B cell (primary cell): ENCODE measurements around the gene MLEC. TPM values are rescaled to one million over a fixed set of nuclear protein-coding genes. Genes with fewer than 3 reads are reported as not detected.

Experiments used
- ATAC-seq: fragments of 200-7000 bp; cut with Tn5 transposase; one replicate; pipeline ENCODE4 v1.10.0; 2021; ENCODE audit warnings: low read depth, mild to moderate bottlenecking, moderate number of reproducible peaks, moderate library complexity
- CTCF ChIA-PET: fragments of 350-600 bp; sonication (Branson Sonifier 250); formaldehyde crosslinking; loops from one replicate; lab custom pipeline; 2021; ENCODE audit warnings: antibody characterized with exemption, inconsistent platforms; lab: Charles Lee
- POLR2A ChIA-PET: fragments of 350-600 bp; sonication (Branson Sonifier 250); formaldehyde crosslinking; loops from one replicate; lab custom pipeline; 2021; ENCODE audit warnings: antibody characterized with exemption; lab: Charles Lee
- DNase-seq: peaks from one replicate; pipeline ENCODE4 v3.0.0; 2013
- H2AFZ ChIP-seq: 2 replicates; pipeline ENCODE4 v1.6.1; 2012; ENCODE audit warnings: mild to moderate bottlenecking, low read depth, low read length; ENCODE audit not compliant: insufficient read depth, poor library complexity, severe bottlenecking
- H3K27ac ChIP-seq, 2 donors: 1 replicate in 1 of 2; 2 replicates in 1 of 2; pipeline ENCODE4 v1.5.1; 2012 to 2013; ENCODE audit warnings: low read length in 2 of 2, mild to moderate bottlenecking in 2 of 2, moderate library complexity in 1 of 2
- H3K27me3 ChIP-seq, 4 experiments: fragments of 200-600 bp in 1 of 4; sonication (generic) in 1 of 4; replicated peaks in 1 of 4; 1 replicate in 2 of 4; 2 replicates in 2 of 4; pipeline versions ENCODE4 v1.6.1 to v1.7.0; 2013 to 2016; ENCODE audit warnings: low read length in 3 of 4, mild to moderate bottlenecking in 2 of 4, mixed read lengths in 1 of 4, moderate library complexity in 1 of 4; ENCODE audit not compliant: insufficient read depth in 4 of 4, control insufficient read depth in 3 of 4; ENCODE audit errors: control extremely low read depth in 1 of 4
- H3K36me3 ChIP-seq, 2 experiments: replicated peaks in 1 of 2; 1 replicate in 1 of 2; 2 replicates in 1 of 2; pipeline versions ENCODE4 v1.6.1 to v1.7.1; 2013; ENCODE audit warnings: low read length in 1 of 2; ENCODE audit not compliant: insufficient read depth in 2 of 2, control insufficient read depth in 1 of 2; ENCODE audit errors: control extremely low read depth in 1 of 2, extremely low read depth in 1 of 2
- H3K4me1 ChIP-seq, 2 donors: fragments of 200-600 bp in 1 of 2; sonication (generic) in 1 of 2; 1 replicate in 1 of 2; 2 replicates in 1 of 2; pipeline versions ENCODE4 v1.5.1 to v1.6.1; 2013 to 2017; ENCODE audit warnings: low read length in 2 of 2; ENCODE audit not compliant: control insufficient read depth in 2 of 2, insufficient read depth in 2 of 2
- H3K4me2 ChIP-seq: replicated peaks from 2 replicates; pipeline ENCODE3; 2012; ENCODE audit warnings: mild to moderate bottlenecking, low read depth, low read length; ENCODE audit not compliant: poor library complexity, severe bottlenecking
- H3K4me3 ChIP-seq, 5 experiments: fragments of 200-600 bp in 1 of 5; sonication (generic) in 1 of 5; 1 replicate in 3 of 5; 2 replicates in 2 of 5; pipeline versions ENCODE4 v1.5.1 to v1.7.0; 2011 to 2016; ENCODE audit warnings: low read length in 4 of 5, mild to moderate bottlenecking in 4 of 5, low read depth in 2 of 5, control low read depth in 1 of 5, moderate library complexity in 1 of 5; ENCODE audit not compliant: insufficient read depth in 1 of 5; ENCODE audit errors: control extremely low read depth in 1 of 5, extremely low read depth in 1 of 5
- H3K79me2 ChIP-seq: fragments of 200-600 bp; sonication (generic); one replicate; pipeline ENCODE4 v1.6.0; 2016; ENCODE audit warnings: low read length; ENCODE audit not compliant: control insufficient read depth, insufficient read depth
- H3K9ac ChIP-seq: fragments of 200-600 bp; sonication (generic); 2 replicates; pipeline ENCODE4 v1.6.1; 2017; ENCODE audit warnings: mild to moderate bottlenecking, low read length, moderate library complexity
- H3K9me3 ChIP-seq, 3 donors: one replicate each; pipeline versions ENCODE4 v1.6.1 to v1.7.1; 2013; ENCODE audit warnings: low read length in 2 of 3; ENCODE audit not compliant: control insufficient read depth in 2 of 3, insufficient read depth in 1 of 3; ENCODE audit errors: control extremely low read depth in 1 of 3
- H4K20me1 ChIP-seq: 2 replicates; pipeline ENCODE4 v1.6.0; 2012; ENCODE audit warnings: mild to moderate bottlenecking, low read length; ENCODE audit not compliant: insufficient read depth, control insufficient read depth, poor library complexity, severe bottlenecking
- H3K27ac Mint-ChIP-seq: one replicate; pipeline ENCODE4 v1.8.0; 2021; ENCODE audit warnings: mixed read lengths
- H3K27me3 Mint-ChIP-seq: one replicate; pipeline ENCODE4 v1.8.0; 2021; ENCODE audit warnings: mixed read lengths
- H3K4me1 Mint-ChIP-seq: one replicate; pipeline ENCODE4 v1.8.0; 2021; ENCODE audit warnings: mixed read lengths
- H3K4me3 Mint-ChIP-seq: one replicate; pipeline ENCODE4 v1.8.0; 2021; ENCODE audit warnings: mixed read lengths
- H3K9me3 Mint-ChIP-seq: one replicate; pipeline ENCODE4 v1.8.0; 2022; ENCODE audit warnings: mixed read lengths; ENCODE audit not compliant: insufficient read depth
- CTCF ChIP-seq: fragments of 200-600 bp; IDR thresholded peaks from one replicate; pipeline ENCODE4 v1.8.0; 2022; ENCODE audit warnings: antibody characterized with exemption, mild to moderate bottlenecking
- EZH2 ChIP-seq: IDR thresholded peaks from 2 replicates; pipeline ENCODE4 v1.6.1; 2012; ENCODE audit warnings: borderline replicate concordance, low read depth, mild to moderate bottlenecking, moderate library complexity, low read length; ENCODE audit not compliant: insufficient read depth, poor library complexity, severe bottlenecking
- WGBS: methylation state at CpG from one replicate; pipeline ENCODE4 v1.1.5; 2013; ENCODE audit warnings: missing lambda C conversion rate; ENCODE audit not compliant: insufficient coverage; 5-methylcytosine and 5-hydroxymethylcytosine counted together
- intact Hi-C: fragments of 100-400 bp; cut with micrococcal nuclease; formaldehyde crosslinking; loops from one replicate; pipeline ENCODE4 v1.10.0; 2022
- polyA plus RNA-seq: library from polyadenylated mRNA; depleted of rRNA; stranded (reverse); fragments of >200 nt; gene quantifications from 2 replicates; pipeline ENCODE4 v1.2.3, GENCODE V29; 2012
- total RNA-seq, 2 donors: library from RNA; stranded (reverse); fragments of 120-200 nt in 1 of 2; gene quantifications; 1 replicate in 1 of 2; 2 replicates in 1 of 2; pipeline versions ENCODE4 v1.2.3 to v1.2.4, GENCODE V29; 2013 to 2022

MLEC gene
- total and polyA plus RNA-seq, 2 donors (not counting 1 experiment from before 2014, with no cell fraction given) = 5.5 to 52.6 TPM

GRCh38 chr12:120718055-120718454 lies 31.1 kb downstream of the MLEC start:
- Histone ChIP-seq H3K4me3 (no peak overlapping the region), H4K20me1 (peaks cover 26% of the 10 kb centered on the region), H3K4me1 (peaks cover 19 to 23% of the 10 kb centered on the region in 2 donors), H3K27me3 (no peaks in the 10 kb centered on the region), H3K36me3 (peaks cover 3 to 54% of the 10 kb centered on the region in 2 experiments), H3K4me2 (no peak overlapping the region), H3K27ac (no peak overlapping the region), H2AFZ (no peak overlapping the region), H3K79me2 (no peaks in the 10 kb centered on the region), H3K9ac (no peak overlapping the region), H3K9me3 (no peaks in the 10 kb centered on the region)
- TF ChIP-seq EZH2 (no peak), CTCF (no peak)
- H3K27ac Mint-ChIP-seq = no peak overlapping the region
- 100% methylated on average over 7 of the region's 9 CpGs for WGBS
- POLR2A ChIA-PET = no interaction called here
- intact Hi-C loops = no loop called here
- H3K9me3 Mint-ChIP-seq = no peaks in the 10 kb centered on the region
- no peak overlapping the region for H3K4me3 Mint-ChIP-seq
- DNase-seq (no peak), ATAC-seq (no peak)
- no peaks in the 10 kb centered on the region for H3K27me3 Mint-ChIP-seq
- peaks cover 24% of the 10 kb centered on the region for H3K4me1 Mint-ChIP-seq
- CTCF ChIA-PET = no interaction called here

- ChIA-PET POLR2A (no interaction called here), CTCF (interaction anchor here (1.4 kb wide), 1 partner anchor 74 kb away, joined by 3 read pairs; no protein-coding TSS in a partner anchor)
- H3K9ac ChIP-seq = no peak overlapping the region
- no peaks in the 10 kb centered on the region for H3K27me3 Mint-ChIP-seq
- TF ChIP-seq CTCF = no peak
- no peak for TF ChIP-seq EZH2
- H3K27ac ChIP-seq = no peak overlapping the region
- H3K79me2 ChIP-seq = no peaks in the 10 kb centered on the region
- no peaks in the 10 kb centered on the region for H3K9me3 Mint-ChIP-seq
- peaks cover 15 to 17% of the 10 kb centered on the region in 2 donors for H3K4me1 ChIP-seq
- intact Hi-C loops = no loop called here
- peaks cover 20% of the 10 kb centered on the region for H3K4me1 Mint-ChIP-seq
- peaks cover 3 to 51% of the 10 kb centered on the region in 2 experiments for H3K36me3 ChIP-seq
- no CpG with 5 or more reads among the region's 2 CpGs for WGBS
- H2AFZ ChIP-seq = no peak overlapping the region
- H3K4me3 Mint-ChIP-seq = no peak overlapping the region
- H3K27ac Mint-ChIP-seq = peak overlapping the region; percentile 10
- DNase-seq = no peak
- no peaks in the 10 kb centered on the region for H3K9me3 ChIP-seq
- H4K20me1 ChIP-seq = peaks cover 34% of the 10 kb centered on the region
- ATAC-seq = no peak
- no peak overlapping the region for H3K4me3 ChIP-seq
- no peaks in the 10 kb centered on the region for H3K27me3 ChIP-seq
- no peak overlapping the region for H3K4me2 ChIP-seq
Measured at GRCh38 chr12:120719072-120719471, 32.1 kb downstream of the MLEC start.
